GM21576 (cell line): ENCODE data around the gene TUBGCP5.
A peak's percentile ranks its signal among the peaks of the same experiment; 100 is the strongest.
"Not testable (repeated sequence)": the region's sequence is repeated elsewhere in the genome, so short reads cannot be mapped to it uniquely, and the experiment has no call there.

Experiments
- ATAC-seq: cut with Tn5 transposase; IDR thresholded peaks from one replicate; pipeline ENCODE4 v1.9.1; 2021; ENCODE audit warnings: mild to moderate bottlenecking, moderate library complexity; ENCODE audit not compliant: unreplicated experiment

The TUBGCP5 gene

DNA sequence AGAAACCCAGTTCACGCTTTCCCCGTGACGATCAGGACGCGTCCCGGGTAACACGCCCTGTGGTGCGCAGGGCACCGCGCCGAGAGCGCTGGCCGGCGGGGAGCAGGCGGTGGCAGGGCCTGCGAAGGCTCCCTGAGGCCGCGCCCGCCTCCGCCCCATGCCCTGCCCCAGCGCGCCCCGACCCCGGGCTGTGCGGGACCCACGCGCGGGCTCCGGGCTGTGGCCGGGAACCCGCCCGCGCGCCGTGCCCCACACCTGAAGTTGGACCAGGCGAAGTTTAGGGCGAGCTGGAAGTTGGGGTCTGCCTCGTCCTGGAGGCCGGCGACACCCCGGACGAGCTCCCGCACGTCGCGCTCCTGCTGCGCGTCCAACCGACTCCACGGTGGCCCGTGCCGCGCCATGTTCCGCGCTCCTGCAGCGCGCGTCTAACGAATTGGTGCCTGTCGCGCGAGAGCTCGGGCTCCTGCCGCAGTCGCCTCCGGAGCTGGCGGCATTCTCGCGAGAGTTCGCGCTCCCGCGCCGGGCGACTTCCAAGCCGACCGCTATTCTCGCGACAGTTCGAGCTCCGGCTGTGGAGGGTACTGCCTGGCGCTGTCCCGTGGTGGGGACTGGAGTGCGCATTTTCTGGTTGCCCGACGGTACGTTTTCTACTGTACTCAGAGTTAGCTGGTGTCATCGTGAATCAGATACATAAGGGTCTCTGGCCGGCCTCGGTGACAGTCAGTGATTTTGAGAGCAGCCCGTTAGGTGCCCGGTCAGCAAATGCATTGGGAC lies at the start of gene TUBGCP5:
Gene TUBGCP5, minus strand, starts transcription at position 427 of the 774 bp plus-strand sequence. Its CDS starts 26 bp downstream, at position 401.
- peak; percentile 89 for ATAC-seq

DNA sequence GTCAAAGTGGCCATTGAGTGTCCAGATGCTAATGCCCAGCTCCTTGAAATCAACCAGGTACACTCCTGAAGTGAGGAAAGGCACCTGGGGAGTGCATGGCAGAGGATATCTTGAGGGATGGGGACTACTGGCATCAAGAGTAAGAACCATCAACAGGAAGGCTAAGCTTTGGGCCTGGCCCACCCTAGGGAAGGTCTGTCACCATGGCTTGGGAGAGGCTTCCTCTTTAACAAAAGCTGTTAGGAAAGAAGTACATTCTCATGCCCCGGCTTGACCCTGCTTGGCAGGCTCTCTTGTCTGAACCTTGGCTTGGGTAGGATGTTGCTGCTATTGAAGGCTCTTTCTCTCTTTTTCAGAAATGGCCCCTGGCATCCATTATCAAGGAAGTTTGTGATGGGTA lies 43.7 kb upstream of the TUBGCP5 start:
- no peak for ATAC-seq

DNA sequence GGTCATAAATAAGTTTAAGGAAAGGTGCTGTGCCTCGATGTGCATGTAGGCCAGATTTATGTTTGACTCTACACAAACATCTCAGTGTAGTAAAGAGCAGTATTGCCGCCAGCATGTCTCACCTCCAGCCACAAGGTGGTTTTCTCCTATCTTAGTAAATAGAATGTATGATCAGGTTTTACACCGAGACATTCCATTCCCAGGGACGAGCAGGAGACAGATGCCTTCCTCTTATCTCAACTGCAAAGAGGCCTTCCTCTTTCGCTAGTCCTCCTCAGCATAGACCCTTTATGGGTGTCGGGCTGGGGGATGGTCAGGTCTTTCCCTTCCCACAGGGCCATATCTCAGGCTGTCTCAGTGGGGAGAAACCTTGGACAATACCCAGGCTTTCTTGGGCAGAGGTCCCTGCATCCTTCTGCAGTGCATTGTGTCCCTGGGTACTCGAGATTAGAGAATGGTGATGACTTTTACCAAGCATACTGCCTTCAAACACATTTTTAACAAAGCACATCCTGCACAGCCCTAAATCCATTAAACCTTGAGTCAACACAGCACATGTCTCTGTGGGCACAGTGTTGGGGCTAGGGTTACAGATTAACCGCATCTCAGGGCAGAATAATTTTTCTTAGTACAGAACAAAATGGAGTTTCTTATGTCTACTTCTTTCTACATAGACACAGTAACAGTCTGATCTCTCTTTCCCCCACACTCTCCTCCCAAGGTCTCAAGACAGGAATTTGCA lies 42.8 kb upstream of the TUBGCP5 start:
- ATAC-seq: not testable (repeated sequence)

DNA sequence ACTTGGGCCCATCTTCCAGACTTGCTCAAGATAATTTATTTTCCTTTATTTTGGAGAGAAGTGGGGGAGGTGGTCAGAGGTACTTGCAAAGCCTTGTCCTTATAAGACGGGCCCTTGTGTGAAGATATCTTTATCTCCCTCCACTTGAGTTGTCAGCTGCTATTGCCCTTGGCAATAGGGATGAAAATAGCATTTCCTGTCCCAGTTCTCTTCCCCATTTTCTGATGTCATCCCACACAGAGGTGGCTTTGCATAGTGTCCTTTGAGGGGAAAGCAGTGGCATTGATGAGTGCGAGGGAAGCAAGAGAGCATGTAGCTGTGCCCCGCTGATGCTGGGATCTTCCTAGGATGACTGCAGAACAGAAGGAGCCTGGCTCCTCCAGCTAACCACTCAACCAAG lies 41.9 kb upstream of the TUBGCP5 start:
- ATAC-seq: no peak

DNA sequence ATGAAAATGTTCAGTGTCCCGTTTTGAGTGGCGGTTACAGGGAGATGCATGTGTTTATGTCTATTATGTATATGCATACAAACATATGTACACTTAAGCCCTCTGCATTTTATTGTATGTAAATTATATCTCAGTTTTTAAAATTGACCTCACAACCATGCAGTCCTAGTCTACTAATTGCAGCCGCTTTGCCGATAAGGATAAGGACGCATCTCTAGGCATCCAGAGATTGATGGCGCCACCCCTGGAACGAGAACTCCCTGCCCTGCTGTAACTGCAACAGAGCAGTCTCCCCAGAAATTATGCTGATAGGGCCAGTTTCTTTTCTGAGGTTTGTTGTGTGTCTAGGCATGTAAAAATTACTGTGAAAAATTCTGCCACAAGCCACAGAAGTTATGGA lies 40.4 kb upstream of the TUBGCP5 start:
- no peak for ATAC-seq

DNA sequence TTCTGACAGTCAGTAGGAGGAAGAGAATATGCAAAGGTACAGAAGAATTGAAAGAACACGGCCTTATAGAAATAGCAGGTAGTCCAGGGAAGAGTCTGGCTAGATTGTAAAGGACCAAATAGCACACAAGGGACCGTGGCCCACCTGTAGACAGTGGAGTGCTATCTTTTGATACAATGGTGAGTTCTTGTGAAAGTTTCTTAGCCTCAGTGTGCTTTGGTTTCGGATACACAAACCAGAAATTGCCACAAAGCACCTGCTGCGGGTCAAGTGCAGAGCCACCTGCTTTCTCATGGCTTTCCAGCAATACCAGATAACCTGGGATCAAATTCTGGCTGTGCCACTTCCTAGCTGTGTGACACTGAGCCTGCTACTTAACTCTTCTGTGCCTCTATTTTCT lies 36.6 kb upstream of the TUBGCP5 start:
- no peak for ATAC-seq

DNA sequence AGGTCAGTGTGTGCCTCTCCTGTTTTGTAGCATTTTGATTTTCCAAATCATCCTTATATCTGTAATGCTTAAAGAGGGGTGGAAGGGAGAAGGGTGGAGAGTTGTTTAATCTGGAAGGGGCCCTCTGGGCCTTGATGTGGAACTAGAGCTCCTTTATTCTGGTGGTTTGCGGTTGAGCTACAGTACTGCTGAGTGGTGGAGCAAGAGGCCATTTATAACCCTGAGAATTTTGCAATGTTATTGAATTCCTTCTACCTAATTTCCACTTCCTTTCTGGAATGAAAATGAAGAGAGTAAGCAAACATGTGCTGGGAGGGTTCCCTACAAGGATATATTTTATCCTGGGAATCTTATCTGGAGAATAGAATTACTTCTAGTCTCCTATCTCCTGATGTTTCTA lies 35.3 kb upstream of the TUBGCP5 start:
- ATAC-seq: no peak

DNA sequence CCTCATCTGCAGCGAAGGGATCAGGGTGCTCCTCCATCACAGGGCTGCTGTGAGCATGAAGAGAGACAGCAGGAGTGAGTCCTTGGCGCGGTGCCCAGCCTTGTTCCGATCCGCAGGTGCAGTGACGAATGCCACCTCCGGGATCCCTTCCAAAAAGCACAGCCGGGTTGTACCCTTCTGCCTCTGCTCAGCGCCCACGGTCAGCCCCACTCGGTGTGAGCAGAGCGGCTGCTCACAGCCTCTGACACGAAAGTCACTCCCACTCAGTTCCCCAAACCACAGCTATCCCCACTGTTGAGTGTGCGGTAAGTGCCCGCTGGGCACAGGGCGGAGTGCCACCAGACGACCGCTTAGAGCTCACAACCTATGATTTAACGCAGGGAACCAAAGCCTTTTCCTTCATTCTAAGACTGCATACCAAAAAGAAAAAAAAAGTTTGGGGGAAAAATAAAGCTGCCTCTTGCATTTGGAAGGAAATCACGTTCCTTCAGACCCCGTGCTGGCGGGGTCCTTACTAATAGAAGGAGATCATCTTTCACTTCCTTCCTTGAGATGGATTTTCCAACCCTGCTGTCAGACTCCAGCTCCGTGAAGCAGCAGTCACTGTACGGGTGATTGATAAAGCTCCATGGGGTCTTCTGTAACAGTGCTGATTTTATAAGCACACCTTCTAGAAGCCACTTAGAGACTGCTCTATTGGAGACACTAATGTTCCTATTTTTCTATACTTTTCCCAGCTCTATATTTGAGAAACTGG lies 34.7 kb upstream of the TUBGCP5 start:
- ATAC-seq: no peak

DNA sequence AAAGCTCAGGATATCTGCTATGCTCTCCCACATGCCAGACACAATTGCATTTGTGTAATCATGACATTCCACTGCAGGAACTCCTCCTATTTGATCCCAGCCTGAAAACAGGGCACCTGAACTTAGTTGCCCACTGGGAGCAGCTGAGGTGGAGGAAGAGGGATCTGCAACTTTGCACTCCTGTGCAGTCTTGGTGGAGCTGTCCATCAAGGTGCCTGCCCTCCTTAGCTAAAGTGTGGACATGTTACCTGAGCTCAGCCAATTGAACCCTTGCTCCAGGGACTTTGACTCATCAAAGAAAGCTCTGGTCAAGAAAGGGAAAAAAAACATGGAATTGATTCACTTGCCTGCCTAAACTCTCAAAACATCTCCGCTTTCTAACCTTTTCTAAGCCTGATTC lies 33.3 kb upstream of the TUBGCP5 start:
- no peak for ATAC-seq

DNA sequence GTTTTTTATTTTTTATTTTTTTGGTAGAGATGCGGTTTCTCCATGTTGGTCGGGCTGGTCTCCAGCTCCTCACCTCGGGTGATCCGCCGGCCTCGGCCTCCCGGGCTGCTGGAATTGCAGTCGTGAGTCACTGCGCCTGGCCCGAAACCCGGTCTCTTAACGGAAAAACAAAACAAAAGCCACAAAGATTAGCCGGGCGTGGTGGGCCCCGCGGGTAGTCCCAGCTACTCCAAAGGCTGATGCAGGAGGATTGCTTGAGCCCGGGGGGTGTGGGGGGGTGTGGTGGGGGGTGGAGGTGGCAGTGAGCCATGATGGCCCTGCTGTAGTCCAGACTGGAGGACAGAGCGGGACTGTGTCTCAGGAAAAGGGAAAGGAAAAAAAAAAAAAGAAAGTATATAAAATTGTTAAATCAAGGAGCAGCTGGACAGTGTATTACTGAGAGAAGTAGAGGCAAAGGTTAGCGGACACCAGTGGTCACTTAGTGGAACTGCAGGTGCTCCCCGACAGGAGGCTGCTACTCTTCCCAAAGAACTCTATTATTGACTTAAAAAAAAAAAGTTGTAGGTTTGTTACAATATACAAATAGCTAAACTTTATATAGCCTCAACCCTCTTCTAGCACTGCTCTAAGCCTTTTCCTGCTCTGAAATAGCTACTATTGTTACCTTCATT lies 30.3 kb upstream of the TUBGCP5 start:
- ATAC-seq: no peak

DNA sequence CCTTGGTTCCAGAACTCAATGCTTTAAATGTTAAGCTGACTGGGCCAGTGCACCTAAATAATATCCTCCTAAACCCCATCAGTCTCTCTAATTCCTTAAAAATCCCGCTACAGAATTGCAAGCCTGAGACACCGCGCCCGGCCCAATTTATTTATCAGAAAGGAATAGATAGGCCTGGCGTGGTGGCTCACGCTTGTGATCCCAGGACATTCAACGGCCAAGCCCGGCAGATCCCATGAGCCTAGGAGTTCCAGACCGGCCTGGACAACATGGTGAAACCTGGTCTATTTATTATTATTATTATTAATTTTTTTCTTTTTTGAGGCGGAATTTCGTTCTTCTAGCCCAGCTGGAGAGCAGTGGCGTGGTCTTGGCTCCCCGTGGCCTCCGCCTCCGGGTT lies 28.0 kb upstream of the TUBGCP5 start:
- ATAC-seq: no peak

DNA sequence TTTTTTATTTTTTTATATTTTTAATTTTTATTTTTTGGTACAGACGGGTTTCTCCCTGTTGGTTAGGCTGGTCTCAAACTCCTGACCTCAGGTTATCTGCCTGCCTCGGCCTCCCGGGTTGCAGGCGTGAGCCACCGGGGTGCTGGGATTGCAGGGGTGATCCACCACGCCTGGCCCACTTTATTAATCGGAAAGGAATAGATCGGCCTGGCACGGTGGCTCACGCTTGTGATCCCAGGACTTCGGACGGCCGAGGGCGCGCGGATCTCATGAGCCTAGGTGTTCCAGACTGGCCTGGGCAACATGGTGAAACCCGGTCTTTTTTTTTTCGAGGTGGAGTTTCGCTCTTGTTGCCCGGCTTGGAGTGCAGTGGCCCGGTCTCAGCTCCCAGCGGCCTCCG lies 26.5 kb upstream of the TUBGCP5 start:
- no peak for ATAC-seq

DNA sequence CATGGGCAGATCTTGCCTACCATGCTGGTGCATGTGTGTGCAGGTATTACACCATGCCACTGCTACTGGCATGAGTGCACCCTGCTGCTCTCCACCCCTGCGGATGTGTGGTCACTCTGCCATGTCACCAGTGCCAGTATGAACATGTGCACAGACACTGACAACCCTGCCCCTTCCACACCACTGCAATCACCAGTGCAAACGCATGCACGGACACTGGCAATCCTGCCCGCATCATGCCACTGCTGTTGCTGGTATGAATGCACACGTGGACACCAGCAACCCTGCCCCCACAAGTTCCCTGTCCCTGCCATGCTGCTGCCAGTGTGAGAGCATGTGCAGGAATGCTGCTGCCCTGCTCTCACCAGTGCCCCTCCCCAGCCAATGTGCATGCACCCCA lies 24.8 kb upstream of the TUBGCP5 start:
- no peak for ATAC-seq

DNA sequence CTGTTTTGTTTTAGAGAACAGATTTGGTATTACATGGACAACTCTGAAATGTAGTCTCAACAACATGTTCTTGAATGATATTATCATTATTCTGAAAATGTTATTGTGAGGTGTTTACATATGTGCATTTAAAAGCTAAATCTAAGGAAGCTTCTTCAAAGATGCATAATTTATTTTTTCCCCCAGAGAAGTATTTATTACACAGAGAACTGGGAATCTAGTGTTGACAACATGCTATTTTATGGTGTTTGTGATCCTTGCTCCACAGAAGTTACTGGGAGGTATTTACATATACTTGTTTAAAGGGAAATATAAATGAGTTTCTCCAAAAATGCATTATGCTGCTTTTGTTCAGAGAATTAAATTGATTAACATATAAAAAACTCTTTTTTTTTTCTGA lies 18.3 kb upstream of the TUBGCP5 start:
- ATAC-seq: no peak

DNA sequence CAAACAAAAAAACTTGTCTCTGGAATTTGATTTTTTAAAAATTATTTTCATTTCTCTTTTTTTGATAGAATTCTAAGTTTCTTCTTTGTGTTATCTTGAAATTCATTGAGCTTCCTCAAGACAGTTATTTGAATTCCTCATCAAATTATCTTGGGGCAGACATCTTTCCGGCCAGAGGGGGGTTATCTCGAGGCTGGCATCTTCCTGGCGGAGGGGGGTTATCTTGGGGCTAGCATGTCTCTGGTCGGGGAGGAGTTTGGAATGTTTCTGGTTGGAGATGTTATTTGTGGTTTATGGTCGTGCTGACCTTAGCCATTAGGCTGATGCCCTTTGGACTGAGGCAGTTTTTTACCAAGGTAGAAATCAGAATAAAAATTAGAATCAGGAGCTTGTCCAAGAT lies 15.9 kb upstream of the TUBGCP5 start:
- ATAC-seq: no peak

DNA sequence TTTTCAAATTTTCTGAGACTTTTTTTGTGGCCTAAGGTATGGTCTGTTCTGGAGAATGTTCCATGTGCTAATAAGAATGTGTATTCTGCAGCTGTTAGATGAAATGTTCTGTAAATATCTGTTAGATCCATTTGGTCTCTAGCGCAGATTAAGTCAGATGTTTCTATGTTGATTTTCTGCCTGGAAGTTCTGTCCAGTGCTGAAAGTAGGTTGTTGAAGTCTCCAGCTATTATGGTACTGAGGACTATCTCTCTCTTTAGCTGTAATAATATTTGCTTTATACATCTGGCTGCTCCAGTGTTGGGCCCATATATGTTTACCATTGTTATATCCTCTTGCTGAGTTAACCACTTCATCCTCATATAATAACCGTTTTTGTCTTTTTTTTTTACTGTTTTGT lies 13.2 kb upstream of the TUBGCP5 start:
- ATAC-seq: no peak

DNA sequence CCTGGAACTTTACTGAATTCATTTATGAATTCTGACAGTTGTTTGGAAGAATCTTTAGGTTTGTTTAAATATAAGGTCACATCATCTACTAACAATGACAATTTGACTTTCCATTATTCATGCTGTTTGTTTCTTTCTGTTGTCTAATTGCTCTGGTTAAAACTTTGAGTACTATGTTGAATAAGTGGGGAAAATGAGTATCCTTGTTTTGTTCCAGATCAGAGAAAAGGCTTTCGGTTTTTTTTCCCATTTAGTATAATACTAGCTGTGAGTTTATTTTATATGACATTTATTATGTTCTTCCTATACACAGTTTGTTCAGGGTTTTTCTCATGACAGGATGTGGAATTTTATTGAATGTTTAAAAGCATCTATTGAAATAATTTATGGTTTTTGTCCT lies 11.3 kb upstream of the TUBGCP5 start:
- ATAC-seq: no peak

DNA sequence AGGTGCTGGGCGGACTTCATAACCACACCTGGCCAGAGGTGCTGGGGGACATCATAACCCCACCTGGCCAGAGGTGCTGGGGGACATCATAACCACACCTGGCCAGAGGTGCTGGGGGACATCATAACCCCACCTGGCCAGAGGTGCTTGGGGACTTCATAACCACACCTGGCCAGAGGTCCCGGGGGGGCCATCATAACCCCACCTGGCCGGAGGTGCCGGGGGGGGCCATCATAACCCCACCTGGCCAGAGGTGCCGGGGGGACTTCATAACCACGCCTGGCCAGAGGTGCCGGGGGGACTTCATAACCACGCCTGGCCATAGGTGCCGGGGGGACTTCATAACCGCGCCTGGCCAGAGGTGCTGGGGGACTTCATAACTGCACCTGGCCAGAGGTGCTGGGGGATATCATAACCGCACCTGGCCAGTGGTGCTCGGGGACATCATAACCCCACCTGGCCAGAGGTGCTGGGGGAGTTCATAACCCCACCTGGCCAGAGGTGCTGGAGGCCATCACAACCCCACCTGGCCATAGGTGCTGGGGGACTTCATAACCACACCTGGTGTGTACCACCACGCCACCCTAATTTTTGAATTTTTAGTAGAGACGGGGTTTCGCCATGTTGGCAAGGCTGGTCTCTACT lies 10.7 kb upstream of the TUBGCP5 start:
- no peak for ATAC-seq

DNA sequence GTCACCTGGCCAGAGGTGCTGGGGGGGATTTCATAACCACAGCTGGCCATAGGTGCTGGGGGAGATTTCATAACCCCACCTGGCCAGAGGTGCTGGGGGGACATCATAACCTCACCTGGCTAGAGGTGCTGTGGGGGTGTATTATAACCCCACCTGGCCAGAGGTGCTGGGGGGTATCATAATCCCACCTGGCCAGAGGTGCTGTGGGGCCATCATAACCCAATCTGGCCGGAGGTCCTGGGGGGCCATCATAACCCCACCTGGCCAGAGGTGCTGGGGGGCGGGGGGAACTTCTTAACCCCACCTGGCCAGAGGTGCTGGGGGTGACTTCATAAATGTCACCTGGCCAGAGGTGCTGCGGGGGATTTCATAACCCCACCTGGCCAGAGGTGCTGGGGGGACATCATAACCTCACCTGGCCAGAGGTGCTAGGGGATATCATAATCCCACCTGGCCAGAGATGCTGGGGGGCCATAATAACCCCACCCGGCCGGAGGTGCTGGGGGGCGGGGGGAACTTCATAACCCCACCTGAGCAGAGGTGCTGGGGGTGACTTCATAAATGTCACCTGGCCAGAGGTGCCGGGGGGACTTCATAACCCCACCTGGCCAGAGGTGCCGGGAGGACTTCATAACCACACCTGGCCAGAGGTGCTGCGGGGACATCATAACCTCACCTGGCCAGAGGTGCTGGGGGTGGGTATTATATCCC lies 9.4 kb upstream of the TUBGCP5 start:
- not testable (repeated sequence) for ATAC-seq

DNA sequence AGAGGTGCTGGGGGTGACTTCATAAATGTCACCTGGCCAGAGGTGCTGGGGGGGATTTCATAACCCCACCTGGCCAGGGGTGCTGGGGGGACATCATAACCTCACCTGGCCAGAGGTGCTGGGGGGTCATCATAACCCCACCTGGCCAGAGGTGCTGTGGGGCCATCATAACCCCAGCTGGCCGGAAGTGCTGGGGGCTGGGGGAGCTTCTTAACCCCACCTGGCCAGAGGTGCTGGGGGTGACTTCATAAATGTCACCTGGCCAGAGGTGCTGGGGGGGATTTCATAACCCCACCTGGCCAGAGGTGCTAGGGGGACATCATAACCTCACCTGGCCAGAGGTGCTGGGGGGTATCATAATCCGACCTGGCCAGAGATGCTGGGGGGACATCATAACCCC lies 4.6 kb upstream of the TUBGCP5 start:
- ATAC-seq: not testable (repeated sequence)
